Gastroesophageal sphincter (tissue), 3 donors: Measurements from ENCODE around the gene ARID1B.

Experiments used
- EP300 ChIP-seq: sonication (generic); formaldehyde crosslinking; IDR thresholded peaks from one replicate; pipeline ENCODE4 v1.6.1; 2017; ENCODE audit warnings: antibody characterized with exemption, mild to moderate bottlenecking
- POLR2A ChIP-seq, 2 donors: fragments of 450-650 bp; IDR thresholded peaks; one replicate each; pipeline ENCODE4 v1.6.1; 2017; ENCODE audit warnings: antibody characterized with exemption in 2 of 2, mild to moderate bottlenecking in 2 of 2, moderate library complexity in 1 of 2
- TF ChIP-seq, protein P1 (sequence below), 4 experiments: fragments of 200-600 bp in 2 of 4; fragments of 450-650 bp in 2 of 4; sonication (generic) in 1 of 4; IDR thresholded peaks; one replicate each; pipeline ENCODE4 v1.5.1; 2017 to 2019; ENCODE audit warnings: antibody characterized with exemption in 4 of 4, mild to moderate bottlenecking in 2 of 4, moderate library complexity in 2 of 4

DNA sequence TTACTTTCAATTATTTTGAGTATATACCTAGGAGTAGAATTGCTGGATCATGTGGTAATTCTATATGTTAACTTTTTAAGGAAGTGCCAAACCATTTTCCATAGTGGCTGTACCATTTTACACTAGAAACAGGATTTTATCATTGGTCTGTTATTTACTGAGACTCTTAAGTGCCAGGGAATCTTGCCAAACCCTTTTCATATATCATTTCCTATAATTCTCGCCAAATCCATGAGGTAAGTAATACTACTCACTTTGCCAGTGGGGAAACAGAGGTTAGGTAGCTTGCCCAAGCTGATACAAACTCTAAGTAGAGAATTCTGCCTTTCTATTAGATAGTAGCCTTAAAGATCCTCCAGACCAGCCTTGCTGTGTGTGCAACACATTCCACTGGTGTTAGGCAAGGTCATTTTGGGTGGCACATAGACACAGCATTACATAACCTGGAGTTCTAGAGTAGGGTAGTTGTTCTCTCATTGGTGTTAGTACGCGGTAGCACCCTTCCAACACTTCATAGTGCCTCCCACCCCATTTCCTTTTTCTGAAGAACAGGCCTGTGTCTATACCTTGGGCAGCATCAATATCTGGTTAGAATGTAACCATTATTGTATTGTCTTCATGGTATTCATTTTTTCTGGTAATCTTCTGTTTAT, 65.5 kb downstream of the ARID1B start:
- TF ChIP-seq, protein P1, sequence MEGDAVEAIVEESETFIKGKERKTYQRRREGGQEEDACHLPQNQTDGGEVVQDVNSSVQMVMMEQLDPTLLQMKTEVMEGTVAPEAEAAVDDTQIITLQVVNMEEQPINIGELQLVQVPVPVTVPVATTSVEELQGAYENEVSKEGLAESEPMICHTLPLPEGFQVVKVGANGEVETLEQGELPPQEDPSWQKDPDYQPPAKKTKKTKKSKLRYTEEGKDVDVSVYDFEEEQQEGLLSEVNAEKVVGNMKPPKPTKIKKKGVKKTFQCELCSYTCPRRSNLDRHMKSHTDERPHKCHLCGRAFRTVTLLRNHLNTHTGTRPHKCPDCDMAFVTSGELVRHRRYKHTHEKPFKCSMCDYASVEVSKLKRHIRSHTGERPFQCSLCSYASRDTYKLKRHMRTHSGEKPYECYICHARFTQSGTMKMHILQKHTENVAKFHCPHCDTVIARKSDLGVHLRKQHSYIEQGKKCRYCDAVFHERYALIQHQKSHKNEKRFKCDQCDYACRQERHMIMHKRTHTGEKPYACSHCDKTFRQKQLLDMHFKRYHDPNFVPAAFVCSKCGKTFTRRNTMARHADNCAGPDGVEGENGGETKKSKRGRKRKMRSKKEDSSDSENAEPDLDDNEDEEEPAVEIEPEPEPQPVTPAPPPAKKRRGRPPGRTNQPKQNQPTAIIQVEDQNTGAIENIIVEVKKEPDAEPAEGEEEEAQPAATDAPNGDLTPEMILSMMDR (IDR thresholded peaks at IDR 0.05) = no peak
- TF ChIP-seq POLR2A (IDR thresholded peaks at IDR 0.05) = no peak
- no peak for TF ChIP-seq EP300
